SH-SY5Y (cell line): Measurements from ENCODE around the gene FAT1.

Experiments
- GATA2 ChIP-seq: IDR thresholded peaks from 2 replicates; pipeline ENCODE4 v1.6.1; 2011; ENCODE audit warnings: mild to moderate bottlenecking, low read depth, low read length
- GATA3 ChIP-seq: IDR thresholded peaks from 2 replicates; pipeline ENCODE4 v1.6.1; 2011; ENCODE audit warnings: low read depth, mild to moderate bottlenecking, low read length, moderate library complexity

DNA sequence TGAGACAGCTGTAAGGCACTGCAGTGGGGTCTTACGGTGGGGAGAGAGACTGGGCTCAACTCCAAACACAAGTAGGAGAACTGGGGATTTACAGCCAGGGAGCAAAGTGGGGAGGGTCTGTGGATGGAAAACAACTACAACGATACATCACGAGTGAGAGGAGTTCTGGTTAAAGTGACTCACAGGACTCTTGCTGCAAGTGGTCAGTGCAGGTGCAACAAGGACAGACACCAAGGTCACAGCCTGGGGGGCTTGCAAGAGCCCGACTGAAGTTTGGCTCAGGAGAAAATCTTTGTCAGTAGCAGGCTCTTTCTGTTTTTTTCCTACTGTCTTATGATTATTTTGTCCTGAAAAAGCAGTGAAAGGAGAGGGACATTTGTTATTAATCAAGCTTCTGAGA, 10.1 kb upstream of the FAT1 start:
- TF ChIP-seq GATA2: no peak
- no peak for TF ChIP-seq GATA3
